GM23338 (cell line): ENCODE measurements around the gene MYO9B. TPM values are rescaled to one million over a fixed set of nuclear protein-coding genes. Genes with fewer than 3 reads are reported as not detected.

Experiments
- ATAC-seq: fragments of 200-7000 bp; cut with Tn5 transposase; 3 replicates; pipeline ENCODE4 v1.9.1; 2020
- DNase-seq: peaks from one replicate; pipeline ENCODE4 v3.0.0-alpha.2; 2015; ENCODE audit warnings: low spot score
- H2AFZ ChIP-seq: fragments of 200-600 bp; sonication (generic); 2 replicates; pipeline ENCODE4 v1.8.0; 2016; ENCODE audit warnings: antibody characterized with exemption, mild to moderate bottlenecking, moderate library complexity
- H3F3A ChIP-seq: fragments of 200-600 bp; sonication (generic); replicated peaks from 2 replicates; pipeline ENCODE4 v1.8.0; 2017; ENCODE audit warnings: antibody characterized with exemption, mixed run types, low read depth
- H3K27ac ChIP-seq: fragments of 200-600 bp; sonication (generic); 2 replicates; pipeline ENCODE4 v1.6.1; 2016; ENCODE audit warnings: low read depth
- H3K27me3 ChIP-seq: fragments of 200-600 bp; sonication (generic); 2 replicates; pipeline ENCODE4 v1.8.0; 2016; ENCODE audit warnings: mild to moderate bottlenecking, mixed run types, moderate library complexity; ENCODE audit not compliant: insufficient read depth
- H3K36me3 ChIP-seq: fragments of 200-600 bp; sonication (generic); 2 replicates; pipeline ENCODE4 v1.8.0; 2016; ENCODE audit warnings: mild to moderate bottlenecking; ENCODE audit not compliant: insufficient read depth
- H3K4me1 ChIP-seq: fragments of 200-600 bp; sonication (generic); 2 replicates; pipeline ENCODE4 v1.8.0; 2016; ENCODE audit warnings: mild to moderate bottlenecking, moderate library complexity; ENCODE audit not compliant: insufficient read depth
- H3K4me2 ChIP-seq: fragments of 200-600 bp; sonication (generic); 2 replicates; pipeline ENCODE4 v1.7.1; 2017; ENCODE audit warnings: mixed run types
- H3K4me3 ChIP-seq: fragments of 200-600 bp; sonication (generic); 2 replicates; pipeline ENCODE4 v1.6.1; 2016; ENCODE audit warnings: mixed run types
- H3K79me2 ChIP-seq: fragments of 200-600 bp; sonication (generic); replicated peaks from 2 replicates; pipeline ENCODE4 v1.8.0; 2017; ENCODE audit warnings: mild to moderate bottlenecking; ENCODE audit not compliant: insufficient read depth
- H3K9me2 ChIP-seq: fragments of 200-600 bp; sonication (generic); 2 replicates; pipeline ENCODE4 v1.8.0; 2017; ENCODE audit not compliant: insufficient read depth
- H4K20me1 ChIP-seq: fragments of 200-600 bp; sonication (generic); replicated peaks from 2 replicates; pipeline ENCODE4 v1.8.0; 2017; ENCODE audit warnings: mild to moderate bottlenecking; ENCODE audit not compliant: insufficient read depth
- H3K27ac Mint-ChIP-seq: 2 replicates; pipeline ENCODE4 v1.8.0; 2020; ENCODE audit warnings: inconsistent platforms, mild to moderate bottlenecking, moderate library complexity, mixed read lengths
- H3K27me3 Mint-ChIP-seq: 3 replicates; pipeline ENCODE4 v1.8.0; 2022; ENCODE audit warnings: low read depth, mild to moderate bottlenecking, moderate library complexity, mixed read lengths, inconsistent platforms; ENCODE audit not compliant: insufficient read depth, poor library complexity
- H3K36me3 Mint-ChIP-seq: 3 replicates; pipeline ENCODE4 v1.8.0; 2021; ENCODE audit warnings: low read depth, mild to moderate bottlenecking, inconsistent platforms, moderate library complexity, mixed read lengths
- H3K4me1 Mint-ChIP-seq: 3 replicates; pipeline ENCODE4 v1.8.0; 2020; ENCODE audit warnings: mild to moderate bottlenecking, inconsistent platforms, mixed read lengths
- H3K4me3 Mint-ChIP-seq: 3 replicates; pipeline ENCODE4 v1.8.0; 2021; ENCODE audit warnings: moderate library complexity, mild to moderate bottlenecking, inconsistent platforms, mixed read lengths
- H3K9me3 Mint-ChIP-seq: 3 replicates; pipeline ENCODE4 v1.8.0; 2020; ENCODE audit warnings: moderate library complexity, mild to moderate bottlenecking, inconsistent platforms, mixed read lengths
- EZH2 ChIP-seq: fragments of 200-600 bp; sonication (generic); IDR thresholded peaks from one replicate; pipeline ENCODE4 v1.8.0; 2017; ENCODE audit warnings: antibody characterized with exemption, mild to moderate bottlenecking, low read depth; ENCODE audit not compliant: unreplicated experiment
- POLR2AphosphoS5 ChIP-seq: IDR thresholded peaks from 2 replicates; pipeline ENCODE4 v1.6.1; 2016; ENCODE audit warnings: antibody characterized with exemption, low read depth
- STAT1 ChIP-seq: IDR thresholded peaks from one replicate; pipeline ENCODE4 v1.6.1; 2016; ENCODE audit warnings: antibody characterized with exemption; ENCODE audit not compliant: unreplicated experiment
- ZNF331 ChIP-seq: fragments of 250-450 bp; sonication (Bioruptor Pico); IDR thresholded peaks from 2 replicates; pipeline ENCODE4 v1.5.0; 2020; ENCODE audit warnings: low read depth, mild to moderate bottlenecking, moderate library complexity
- polyA plus RNA-seq: library from polyadenylated mRNA; unstranded; fragments of >200 nt; fragmentation: Nextera tagmentation; extraction: Ambion mirVana; gene quantifications from 2 replicates; pipeline ENCODE4 v1.2.1, GENCODE V29; 2016
- total RNA-seq: library from RNA; depleted of rRNA; stranded (reverse); fragments of >200 nt; shearing (Covaris generic); gene quantifications from 2 replicates; pipeline ENCODE4 v1.2.3, GENCODE V29; 2014
- TF ChIP-seq, protein P1 (sequence below): IDR thresholded peaks from one replicate; pipeline ENCODE4 v1.6.1; 2018; ENCODE audit warnings: antibody characterized with exemption; ENCODE audit not compliant: unreplicated experiment
- TF ChIP-seq, protein P2 (sequence below): IDR thresholded peaks from 2 replicates; pipeline ENCODE4 v1.6.1; 2016; ENCODE audit warnings: antibody characterized with exemption
- TF ChIP-seq, protein P3 (sequence below), 2 experiments: fragments of 200-600 bp in 1 of 2; sonication (generic) in 1 of 2; conservative IDR thresholded peaks; 2 replicates each; pipeline versions ENCODE4 v1.5.1 to v1.6.1; 2016 to 2017; ENCODE audit warnings: antibody characterized with exemption in 2 of 2, low read depth in 2 of 2, mild to moderate bottlenecking in 2 of 2, moderate library complexity in 1 of 2

Gene MYO9B
- total and polyA plus RNA-seq, 2 experiments from 2014 or later: 28.7 to 61.3 TPM

DNA sequence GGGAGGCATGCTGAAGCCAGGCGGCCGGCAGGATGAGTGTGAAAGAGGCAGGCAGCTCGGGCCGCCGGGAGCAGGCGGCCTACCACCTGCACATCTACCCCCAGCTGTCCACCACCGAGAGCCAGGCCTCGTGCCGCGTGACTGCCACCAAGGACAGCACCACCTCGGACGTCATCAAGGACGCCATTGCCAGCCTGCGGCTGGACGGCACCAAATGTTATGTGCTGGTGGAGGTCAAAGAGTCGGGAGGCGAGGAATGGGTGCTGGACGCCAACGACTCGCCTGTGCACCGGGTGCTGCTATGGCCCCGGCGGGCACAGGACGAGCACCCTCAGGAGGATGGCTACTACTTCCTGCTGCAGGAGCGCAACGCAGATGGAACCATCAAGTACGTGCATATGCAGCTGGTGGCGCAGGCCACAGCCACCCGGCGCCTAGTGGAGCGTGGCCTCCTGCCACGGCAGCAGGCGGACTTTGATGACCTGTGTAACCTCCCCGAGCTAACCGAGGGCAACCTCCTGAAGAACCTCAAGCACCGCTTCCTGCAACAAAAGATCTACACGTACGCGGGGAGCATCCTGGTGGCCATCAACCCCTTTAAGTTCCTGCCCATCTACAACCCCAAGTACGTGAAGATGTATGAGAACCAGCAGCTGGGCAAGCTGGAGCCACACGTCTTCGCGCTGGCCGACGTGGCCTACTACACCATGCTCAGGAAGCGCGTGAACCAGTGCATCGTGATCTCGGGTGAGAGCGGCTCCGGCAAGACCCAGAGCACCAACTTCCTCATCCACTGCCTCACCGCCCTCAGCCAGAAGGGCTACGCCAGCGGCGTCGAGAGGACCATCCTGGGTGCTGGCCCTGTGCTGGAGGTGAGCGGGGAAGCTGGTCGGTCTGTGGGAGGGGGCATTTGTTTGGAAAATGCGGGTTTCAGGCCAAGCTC, 26.4 kb downstream of the MYO9B start:
- no peaks in the 10 kb centered on the region; the same call in 1 of the 2 replicates for H4K20me1 ChIP-seq
- no peak overlapping the region for H3K27ac Mint-ChIP-seq
- peaks cover 6% of the 10 kb centered on the region for H3K4me1 Mint-ChIP-seq

DNA sequence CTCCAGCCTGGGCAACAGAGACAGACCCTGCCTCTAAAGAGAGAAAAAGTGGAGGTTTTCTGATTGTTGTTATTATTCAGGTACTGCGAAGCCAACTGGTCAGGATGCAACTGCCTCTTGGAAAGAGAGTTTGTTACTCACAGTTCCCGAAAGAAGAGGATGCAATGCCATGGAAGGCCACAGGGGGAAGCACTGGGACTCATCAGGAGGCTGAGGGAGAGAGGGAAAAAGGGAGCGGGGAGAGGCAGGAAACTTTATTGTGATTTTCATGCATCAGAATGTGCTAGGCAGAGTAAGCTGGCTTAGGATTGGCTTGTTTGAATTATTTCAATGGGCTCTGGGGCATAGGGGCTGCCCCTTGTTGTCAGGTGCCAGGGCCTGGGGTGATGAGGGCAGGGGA, 27.6 kb downstream of the MYO9B start:
- no peaks in the 10 kb centered on the region for H3K4me1 ChIP-seq
- ATAC-seq (peak; percentile 70), DNase-seq (peak; percentile 90)
- Mint-ChIP-seq H3K27me3 (peaks cover 9% of the 10 kb centered on the region), H3K36me3 (peaks cover 53% of the 10 kb centered on the region), H3K27ac (no peak overlapping the region), H3K9me3 (peaks cover 15% of the 10 kb centered on the region), H3K4me1 (peaks cover 10% of the 10 kb centered on the region), H3K4me3 (no peak overlapping the region)
- H3K9me2 ChIP-seq: no peaks in the 10 kb centered on the region
- no peaks in the 10 kb centered on the region; the same call in 1 of the 2 replicates for H4K20me1 ChIP-seq
- H3K36me3 ChIP-seq: no peaks in the 10 kb centered on the region; the same call in 1 of the 2 replicates
- no peak overlapping the region for H3K4me3 ChIP-seq
- H2AFZ ChIP-seq: no peak overlapping the region
- no peaks in the 10 kb centered on the region for H3F3A ChIP-seq
- TF ChIP-seq, protein P1, sequence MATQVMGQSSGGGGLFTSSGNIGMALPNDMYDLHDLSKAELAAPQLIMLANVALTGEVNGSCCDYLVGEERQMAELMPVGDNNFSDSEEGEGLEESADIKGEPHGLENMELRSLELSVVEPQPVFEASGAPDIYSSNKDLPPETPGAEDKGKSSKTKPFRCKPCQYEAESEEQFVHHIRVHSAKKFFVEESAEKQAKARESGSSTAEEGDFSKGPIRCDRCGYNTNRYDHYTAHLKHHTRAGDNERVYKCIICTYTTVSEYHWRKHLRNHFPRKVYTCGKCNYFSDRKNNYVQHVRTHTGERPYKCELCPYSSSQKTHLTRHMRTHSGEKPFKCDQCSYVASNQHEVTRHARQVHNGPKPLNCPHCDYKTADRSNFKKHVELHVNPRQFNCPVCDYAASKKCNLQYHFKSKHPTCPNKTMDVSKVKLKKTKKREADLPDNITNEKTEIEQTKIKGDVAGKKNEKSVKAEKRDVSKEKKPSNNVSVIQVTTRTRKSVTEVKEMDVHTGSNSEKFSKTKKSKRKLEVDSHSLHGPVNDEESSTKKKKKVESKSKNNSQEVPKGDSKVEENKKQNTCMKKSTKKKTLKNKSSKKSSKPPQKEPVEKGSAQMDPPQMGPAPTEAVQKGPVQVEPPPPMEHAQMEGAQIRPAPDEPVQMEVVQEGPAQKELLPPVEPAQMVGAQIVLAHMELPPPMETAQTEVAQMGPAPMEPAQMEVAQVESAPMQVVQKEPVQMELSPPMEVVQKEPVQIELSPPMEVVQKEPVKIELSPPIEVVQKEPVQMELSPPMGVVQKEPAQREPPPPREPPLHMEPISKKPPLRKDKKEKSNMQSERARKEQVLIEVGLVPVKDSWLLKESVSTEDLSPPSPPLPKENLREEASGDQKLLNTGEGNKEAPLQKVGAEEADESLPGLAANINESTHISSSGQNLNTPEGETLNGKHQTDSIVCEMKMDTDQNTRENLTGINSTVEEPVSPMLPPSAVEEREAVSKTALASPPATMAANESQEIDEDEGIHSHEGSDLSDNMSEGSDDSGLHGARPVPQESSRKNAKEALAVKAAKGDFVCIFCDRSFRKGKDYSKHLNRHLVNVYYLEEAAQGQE: no peak
- no peak for TF ChIP-seq POLR2AphosphoS5
- TF ChIP-seq, protein P2, sequence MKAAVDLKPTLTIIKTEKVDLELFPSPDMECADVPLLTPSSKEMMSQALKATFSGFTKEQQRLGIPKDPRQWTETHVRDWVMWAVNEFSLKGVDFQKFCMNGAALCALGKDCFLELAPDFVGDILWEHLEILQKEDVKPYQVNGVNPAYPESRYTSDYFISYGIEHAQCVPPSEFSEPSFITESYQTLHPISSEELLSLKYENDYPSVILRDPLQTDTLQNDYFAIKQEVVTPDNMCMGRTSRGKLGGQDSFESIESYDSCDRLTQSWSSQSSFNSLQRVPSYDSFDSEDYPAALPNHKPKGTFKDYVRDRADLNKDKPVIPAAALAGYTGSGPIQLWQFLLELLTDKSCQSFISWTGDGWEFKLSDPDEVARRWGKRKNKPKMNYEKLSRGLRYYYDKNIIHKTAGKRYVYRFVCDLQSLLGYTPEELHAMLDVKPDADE: no peak
- TF ChIP-seq, protein P3, sequence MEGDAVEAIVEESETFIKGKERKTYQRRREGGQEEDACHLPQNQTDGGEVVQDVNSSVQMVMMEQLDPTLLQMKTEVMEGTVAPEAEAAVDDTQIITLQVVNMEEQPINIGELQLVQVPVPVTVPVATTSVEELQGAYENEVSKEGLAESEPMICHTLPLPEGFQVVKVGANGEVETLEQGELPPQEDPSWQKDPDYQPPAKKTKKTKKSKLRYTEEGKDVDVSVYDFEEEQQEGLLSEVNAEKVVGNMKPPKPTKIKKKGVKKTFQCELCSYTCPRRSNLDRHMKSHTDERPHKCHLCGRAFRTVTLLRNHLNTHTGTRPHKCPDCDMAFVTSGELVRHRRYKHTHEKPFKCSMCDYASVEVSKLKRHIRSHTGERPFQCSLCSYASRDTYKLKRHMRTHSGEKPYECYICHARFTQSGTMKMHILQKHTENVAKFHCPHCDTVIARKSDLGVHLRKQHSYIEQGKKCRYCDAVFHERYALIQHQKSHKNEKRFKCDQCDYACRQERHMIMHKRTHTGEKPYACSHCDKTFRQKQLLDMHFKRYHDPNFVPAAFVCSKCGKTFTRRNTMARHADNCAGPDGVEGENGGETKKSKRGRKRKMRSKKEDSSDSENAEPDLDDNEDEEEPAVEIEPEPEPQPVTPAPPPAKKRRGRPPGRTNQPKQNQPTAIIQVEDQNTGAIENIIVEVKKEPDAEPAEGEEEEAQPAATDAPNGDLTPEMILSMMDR (conservative IDR thresholded peaks at IDR 0.05; ENCODE audit: low read depth in 2 of 2): peak; percentile 71 to 83
- TF ChIP-seq EZH2: no peak
- no peak overlapping the region for H3K4me2 ChIP-seq
- H3K79me2 ChIP-seq: peaks cover 46% of the 10 kb centered on the region
- H3K27me3 ChIP-seq: no peaks in the 10 kb centered on the region
- H3K27ac ChIP-seq: no peak overlapping the region

More for the DNA sequence above, 26.4 kb downstream of the MYO9B start:
- Mint-ChIP-seq H3K27me3 (peaks cover 7% of the 10 kb centered on the region), H3K9me3 (peaks cover 15% of the 10 kb centered on the region), H3K4me3 (no peak overlapping the region), H3K36me3 (peaks cover 53% of the 10 kb centered on the region)
- Histone ChIP-seq H3K9me2 (no peaks in the 10 kb centered on the region), H3K4me2 (no peak overlapping the region), H3K36me3 (no peaks in the 10 kb centered on the region; the same call in 1 of the 2 replicates), H3K27ac (no peak overlapping the region), H3K4me1 (no peaks in the 10 kb centered on the region), H3F3A (no peaks in the 10 kb centered on the region), H2AFZ (no peak overlapping the region), H3K27me3 (no peaks in the 10 kb centered on the region), H3K4me3 (no peak overlapping the region), H3K79me2 (peaks cover 52% of the 10 kb centered on the region)
- TF ChIP-seq, protein P1: peak; percentile 42
- no peak for TF ChIP-seq STAT1
- TF ChIP-seq EZH2: no peak
- no peak for TF ChIP-seq ZNF331 (CRISPR knock-in tag)
- ATAC-seq (no peak), DNase-seq (no peak)
